GM10248 (cell line): ENCODE data around the gene TRA2B.

Experiments used
- CTCF ChIA-PET: fragments of 300-600 bp; sonication (Branson Sonifier 250); formaldehyde crosslinking; extraction: SDS; loops from one replicate; lab custom pipeline; 2021; ENCODE audit warnings: antibody characterized with exemption; lab: Yijun Ruan, JAX
- POLR2A ChIA-PET: fragments of 350-650 bp; sonication (Branson Sonifier 250); formaldehyde crosslinking; extraction: SDS; loops from one replicate; lab custom pipeline; 2020; ENCODE audit warnings: antibody characterized with exemption; lab: Yijun Ruan, JAX
- DNase-seq: peaks from one replicate; pipeline ENCODE4 v3.0.0; 2012; ENCODE audit errors: extremely low spot score
- CTCF ChIP-seq: IDR thresholded peaks from 2 replicates; pipeline ENCODE4 v1.5.1; 2012; ENCODE audit warnings: mild to moderate bottlenecking, low read depth; ENCODE audit errors: extremely low read depth, missing control alignments, control extremely low read depth

TRA2B gene

DNA sequence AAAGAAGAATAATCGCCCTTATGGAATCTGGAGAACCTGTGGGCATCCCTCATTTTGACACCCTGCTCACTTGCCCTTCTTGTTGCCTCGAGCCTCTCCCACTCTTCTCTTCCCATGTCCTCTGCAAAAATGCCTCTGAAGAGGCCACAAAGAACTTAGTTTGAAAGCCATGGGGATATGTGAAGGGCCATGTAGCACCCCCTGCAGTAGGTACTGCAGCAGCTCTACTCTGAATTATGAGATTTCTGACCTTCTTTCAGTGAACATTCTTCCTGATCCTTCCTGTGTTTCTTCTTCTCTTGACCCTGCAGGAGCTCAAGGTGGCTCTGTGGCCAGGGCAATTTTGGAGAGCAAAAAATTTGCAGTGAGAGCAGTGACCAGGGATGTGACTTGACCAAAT, 30.4 kb upstream of the TRA2B start:
- no peak for TF ChIP-seq CTCF
- ChIA-PET CTCF (interaction anchor here (1.2 to 5.1 kb wide), 4 partner anchors 9 to 647 kb away, joined by 3 to 47 read pairs (median 7); no protein-coding TSS in a partner anchor), POLR2A (no interaction called here)
- DNase-seq, result no peak

GRCh38 chr3:185966655-185967054, 28.8 kb upstream of the TRA2B start:
- DNase-seq, result no peak
- TF ChIP-seq CTCF, result no peak
- POLR2A ChIA-PET, result interaction anchor here (0.6 kb wide), 2 partner anchors 9 to 29 kb away, joined by 3 to 7 read pairs; partner anchors contain the start of gene TRA2B
- CTCF ChIA-PET, result interaction anchor here (1.9 to 5.1 kb wide), 3 partner anchors 23 to 651 kb away, joined by 7 to 47 read pairs (median 8); no protein-coding TSS in a partner anchor

DNA sequence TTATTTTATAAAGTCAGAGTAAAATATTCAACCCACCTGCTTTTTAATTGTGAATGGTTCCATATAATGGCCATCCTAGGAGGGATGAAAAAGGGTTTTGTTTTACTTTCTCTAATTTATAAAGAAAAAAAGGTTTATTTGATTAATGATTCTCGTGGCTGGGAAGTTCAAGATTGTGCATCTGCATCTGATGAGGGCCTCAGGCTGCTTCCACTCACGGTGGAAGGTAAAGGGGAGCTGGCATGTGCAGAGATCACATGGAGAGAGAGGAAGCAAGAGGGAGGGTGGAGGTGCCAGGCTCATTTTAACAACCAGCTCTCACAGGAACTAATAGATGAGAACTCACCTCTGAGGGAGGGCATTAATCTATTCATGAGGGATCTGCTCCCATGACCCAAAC, 27.7 kb upstream of the TRA2B start:
- no peak for DNase-seq
- no peak for TF ChIP-seq CTCF
- ChIA-PET CTCF (interaction anchor here (1.9 to 5.1 kb wide), 3 partner anchors 22 to 652 kb away, joined by 7 to 47 read pairs (median 8); no protein-coding TSS in a partner anchor), POLR2A (no interaction called here)

DNA sequence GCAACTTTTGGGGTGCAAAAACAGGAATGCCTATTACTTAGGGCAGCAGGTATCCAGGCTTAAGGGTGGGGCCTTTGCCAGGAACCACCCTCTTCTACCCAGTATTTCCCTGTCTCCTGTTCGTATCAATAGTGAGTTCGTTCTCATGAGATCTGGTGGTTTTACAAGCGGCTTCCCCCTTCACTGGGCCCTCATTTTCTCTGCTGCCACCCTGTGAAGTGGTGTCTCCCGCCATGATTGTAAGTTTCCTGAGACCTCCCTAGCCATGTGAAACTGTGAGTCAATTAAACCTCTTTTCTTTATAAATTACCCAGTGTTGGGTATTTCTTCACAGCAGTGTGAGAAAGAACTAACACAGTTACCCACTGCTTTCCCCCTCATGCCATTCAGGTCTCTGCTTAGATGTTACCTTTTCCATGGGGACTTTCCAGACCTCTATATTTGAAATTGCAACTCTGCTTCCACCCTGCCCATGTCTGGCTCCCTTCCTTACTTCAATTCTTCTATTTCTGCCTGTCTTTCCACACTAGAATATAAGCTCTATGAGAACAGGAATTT, 23.9 kb upstream of the TRA2B start:
- DNase-seq, result no peak
- ChIA-PET CTCF (interaction anchor here (1.0 to 12.4 kb wide), 5 partner anchors 18 to 655 kb away, joined by 3 to 148 read pairs (median 5); no protein-coding TSS in a partner anchor), POLR2A (no interaction called here)
- TF ChIP-seq CTCF, result no peak

- TF ChIP-seq CTCF, result no peak
- CTCF ChIA-PET, result interaction anchor here (1.3 to 12.4 kb wide), 3 partner anchors 17 to 656 kb away, joined by 3 to 148 read pairs (median 5); no protein-coding TSS in a partner anchor
- POLR2A ChIA-PET, result no interaction called here
- no peak for DNase-seq
These were observed 22.9 kb upstream of the TRA2B start for GRCh38 chr3:185960522-185961288.
